SU-DHL-6 (cell line): Measurements from ENCODE around the gene RIMBP3C.
"Not testable (repeated sequence)": the region's sequence is repeated elsewhere in the genome, so short reads cannot be mapped to it uniquely, and the experiment has no call there.

Source experiments
- H2AFZ ChIP-seq: fragments of 200-600 bp; sonication (generic); 2 replicates; pipeline ENCODE4 v1.6.1; 2014; ENCODE audit warnings: low read depth, mild to moderate bottlenecking, moderate library complexity, mixed read lengths, antibody characterized with exemption, low read length; ENCODE audit not compliant: severe bottlenecking
- H3F3A ChIP-seq: fragments of 200-600 bp; shearing (Covaris generic); 2 replicates; pipeline ENCODE4 v1.6.0; 2016; ENCODE audit warnings: antibody characterized with exemption, mild to moderate bottlenecking; ENCODE audit not compliant: insufficient read depth
- H3K27ac ChIP-seq: fragments of 200-600 bp; sonication (generic); 2 replicates; pipeline ENCODE4 v1.5.1; 2016; ENCODE audit warnings: low read depth, mild to moderate bottlenecking, low read length, moderate library complexity, mixed read lengths
- H3K27me3 ChIP-seq: fragments of 200-600 bp; sonication (generic), shearing (Covaris generic); 2 replicates; pipeline ENCODE4 v1.6.0; 2014; ENCODE audit warnings: mild to moderate bottlenecking, low read length
- H3K36me3 ChIP-seq: fragments of 200-600 bp; sonication (generic); 2 replicates; pipeline ENCODE4 v1.6.1; 2014; ENCODE audit warnings: mild to moderate bottlenecking, low read length, mixed read lengths
- H3K4me2 ChIP-seq: fragments of 300-600, 200-600 bp; shearing (Covaris generic), sonication (generic); 2 replicates; pipeline ENCODE4 v1.6.0; 2014; ENCODE audit warnings: low read length, low read depth, mild to moderate bottlenecking; ENCODE audit not compliant: poor library complexity, severe bottlenecking
- H3K4me3 ChIP-seq: fragments of 200-600 bp; sonication (generic); 2 replicates; pipeline ENCODE4 v1.5.1; 2014; ENCODE audit warnings: antibody characterized with exemption, low read length, mild to moderate bottlenecking, mixed read lengths; ENCODE audit not compliant: insufficient read depth, poor library complexity, severe bottlenecking
- H3K79me2 ChIP-seq: fragments of 200-600 bp; sonication (generic); 2 replicates; pipeline ENCODE4 v1.6.1; 2014; ENCODE audit warnings: mild to moderate bottlenecking, low read length, moderate library complexity; ENCODE audit not compliant: insufficient read depth
- H3K9ac ChIP-seq: fragments of 200-600 bp; sonication (generic); 2 replicates; pipeline ENCODE4 v1.7.0; 2014; ENCODE audit warnings: mild to moderate bottlenecking, low read length
- H3K9me2 ChIP-seq: fragments of 200-600 bp; sonication (generic); replicated peaks from 2 replicates; pipeline ENCODE4 v1.6.1; 2014; ENCODE audit warnings: low read length; ENCODE audit not compliant: insufficient read depth
- H3K9me3 ChIP-seq: fragments of 200-600 bp; sonication (generic); 2 replicates; pipeline ENCODE4 v1.6.1; 2014; ENCODE audit warnings: low read length, mixed read lengths; ENCODE audit not compliant: insufficient read depth
- H4K20me1 ChIP-seq: fragments of 200-600 bp; sonication (generic); 2 replicates; pipeline ENCODE4 v1.6.1; 2014; ENCODE audit warnings: low read depth, mild to moderate bottlenecking, antibody characterized with exemption, low read length, moderate library complexity, mixed read lengths
- CTCF ChIP-seq: fragments of 200-600 bp; sonication (generic); IDR thresholded peaks from one replicate; pipeline ENCODE4 v1.5.1; 2017; ENCODE audit warnings: antibody characterized with exemption, mild to moderate bottlenecking, low read length, moderate library complexity; ENCODE audit not compliant: insufficient read depth, poor library complexity, severe bottlenecking
- EZH2phosphoT487 ChIP-seq: fragments of 200-600 bp; sonication (generic), shearing (Covaris generic); conservative IDR thresholded peaks from 2 replicates; pipeline ENCODE4 v1.6.1; 2018; ENCODE audit warnings: mild to moderate bottlenecking, antibody characterized with exemption, low read length, moderate library complexity, mixed read lengths

The RIMBP3C gene

GRCh38 chr22:21551361-21551760, at the start of gene RIMBP3C:
Gene RIMBP3C, minus strand, starts transcription at chr22:21551461. Its CDS starts 485 bp downstream, at chr22:21550976.
- H4K20me1 ChIP-seq, H3K79me2 ChIP-seq, H3K27me3 ChIP-seq: not testable (repeated sequence)

GRCh38 chr22:21599053-21599893, 48.0 kb upstream of the RIMBP3C start:
- no peaks in the 10 kb centered on the region for H3F3A ChIP-seq
- H3K9me3 ChIP-seq, result no peaks in the 10 kb centered on the region
- H3K9me2 ChIP-seq, result no peaks in the 10 kb centered on the region
- H4K20me1 ChIP-seq, result no peaks in the 10 kb centered on the region
- H3K27ac ChIP-seq, result no peak overlapping the region
- H3K4me2 ChIP-seq, result no peak overlapping the region
- peaks cover 67% of the 10 kb centered on the region for H3K79me2 ChIP-seq
- H3K9ac ChIP-seq, result no peak overlapping the region
- TF ChIP-seq EZH2phosphoT487 (no peak), CTCF (no peak)
- no peaks in the 10 kb centered on the region for H3K36me3 ChIP-seq
- H3K4me3 ChIP-seq, result no peak overlapping the region
- H3K27me3 ChIP-seq, result no peaks in the 10 kb centered on the region
- H2AFZ ChIP-seq, result no peak overlapping the region

More at GRCh38 chr22:21551361-21551760, at the start of gene RIMBP3C:
- H3K4me2 ChIP-seq, H3K9me3 ChIP-seq, H3K9ac ChIP-seq, H3K27ac ChIP-seq, H2AFZ ChIP-seq, H3K36me3 ChIP-seq, H3F3A ChIP-seq, H3K4me3 ChIP-seq, H3K9me2 ChIP-seq: not testable (repeated sequence)

- Histone ChIP-seq H3K9me3 (no peaks in the 10 kb centered on the region), H4K20me1 (no peaks in the 10 kb centered on the region), H3K9me2 (no peaks in the 10 kb centered on the region), H3K36me3 (no peaks in the 10 kb centered on the region), H3K27ac (no peak overlapping the region), H3K9ac (no peak overlapping the region), H3K79me2 (peaks cover 71% of the 10 kb centered on the region), H3F3A (no peaks in the 10 kb centered on the region), H3K4me2 (no peak overlapping the region), H2AFZ (no peak overlapping the region), H3K27me3 (no peaks in the 10 kb centered on the region), H3K4me3 (no peak overlapping the region)
- TF ChIP-seq EZH2phosphoT487, result no peak
- no peak for TF ChIP-seq CTCF
These were observed 47.0 kb upstream of the RIMBP3C start for GRCh38 chr22:21598302-21598701.

DNA sequence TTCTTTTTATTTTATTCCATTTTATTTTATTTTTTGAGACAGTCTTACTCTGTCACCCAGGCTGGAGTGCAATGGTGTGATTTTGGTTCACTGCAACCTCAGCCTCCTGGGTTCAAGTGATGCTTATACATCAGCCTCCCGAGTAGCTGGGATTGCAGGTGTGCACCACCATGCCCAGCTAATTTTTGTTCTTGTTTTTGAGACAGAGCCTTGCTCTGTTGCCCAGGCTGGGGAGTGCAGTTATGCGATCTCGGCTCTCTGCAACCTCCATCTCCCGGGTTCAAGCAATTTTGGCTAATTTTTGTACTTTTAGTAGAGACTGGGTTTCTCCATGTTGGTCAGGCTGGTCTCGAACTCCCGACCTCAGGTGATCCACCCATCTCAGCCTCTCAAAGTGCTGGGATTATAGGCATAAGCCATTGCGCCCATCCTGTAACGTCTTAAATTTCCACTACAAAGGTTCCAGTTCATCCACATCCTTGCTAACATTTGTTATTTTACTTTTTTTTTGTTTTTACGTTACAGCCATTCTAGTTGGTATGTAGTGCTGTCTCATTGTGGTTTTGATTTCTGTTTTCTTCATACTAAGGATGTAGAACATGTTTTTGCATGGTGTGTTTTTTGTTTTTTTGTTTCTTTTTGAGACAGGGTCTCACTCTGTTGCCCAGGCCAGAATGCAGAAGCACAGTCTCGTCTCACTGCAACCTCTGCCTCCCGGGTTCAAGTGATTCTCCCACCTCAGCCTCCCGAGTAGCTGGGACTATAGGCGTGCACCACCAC, 45.3 kb upstream of the RIMBP3C start:
- not testable (repeated sequence) for H3K9me2 ChIP-seq, H3K4me2 ChIP-seq, H3K27me3 ChIP-seq, H3K9me3 ChIP-seq, H3K36me3 ChIP-seq, H3K27ac ChIP-seq, H2AFZ ChIP-seq, H3F3A ChIP-seq, H3K4me3 ChIP-seq, H4K20me1 ChIP-seq, H3K9ac ChIP-seq
- H3K79me2 ChIP-seq, result peaks cover 78% of the 10 kb centered on the region
